ENCODE results near the gene PPT2. TPM values are rescaled to one million over a fixed set of nuclear protein-coding genes. Genes with fewer than 3 reads are reported as not detected.
A peak's percentile ranks its signal among the peaks of the same experiment; 100 is the strongest.
"Not testable (repeated sequence)": the region's sequence is repeated elsewhere in the genome, so short reads cannot be mapped to it uniquely, and the experiment has no call there.

Gene PPT2
- total RNA-seq, 1 donor from 2014 or later, result 15.6 TPM

GRCh38 chr6:32187725-32188380 lies 33.9 kb downstream of the PPT2 start:
- not testable (repeated sequence) for DNase-seq (ENCODE audit: low spot score); ATAC-seq

DNA sequence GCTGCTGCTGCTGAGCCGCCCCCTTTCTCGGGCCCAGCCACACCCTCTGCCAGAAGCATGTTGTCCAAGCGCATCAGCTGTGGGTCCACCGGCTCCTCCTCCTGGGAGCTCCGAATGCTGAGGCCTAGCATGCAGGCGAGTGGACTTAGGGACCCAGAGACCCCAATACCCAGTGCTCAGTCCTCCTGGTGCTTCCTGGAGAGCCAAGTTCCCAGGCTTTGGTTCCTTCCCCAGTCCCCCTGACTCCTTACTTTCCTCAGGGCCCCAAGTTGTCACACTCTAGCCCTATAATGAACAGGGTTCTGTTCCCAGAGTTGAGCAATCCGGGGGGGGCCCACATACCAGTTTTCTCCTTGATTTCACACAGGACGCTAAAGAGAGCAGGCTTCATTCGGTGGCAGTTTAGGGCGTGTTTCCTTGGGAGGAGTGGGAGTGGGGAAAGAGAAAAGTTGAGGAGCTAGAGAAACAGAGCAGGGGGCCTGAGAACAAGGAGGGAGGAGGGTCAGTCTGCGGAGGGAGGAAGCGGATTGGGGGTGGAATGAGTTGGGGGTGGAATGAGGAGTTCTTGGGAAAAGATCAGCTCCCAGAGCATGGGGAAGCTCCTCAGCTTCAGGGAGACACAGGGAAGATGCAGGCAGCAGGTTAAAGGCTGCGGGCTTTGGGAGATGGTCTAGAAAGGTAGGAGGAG lies 34.6 kb downstream of the PPT2 start:
- DNase-seq (ENCODE audit: low spot score) (no peak), ATAC-seq (no peak)

DNA sequence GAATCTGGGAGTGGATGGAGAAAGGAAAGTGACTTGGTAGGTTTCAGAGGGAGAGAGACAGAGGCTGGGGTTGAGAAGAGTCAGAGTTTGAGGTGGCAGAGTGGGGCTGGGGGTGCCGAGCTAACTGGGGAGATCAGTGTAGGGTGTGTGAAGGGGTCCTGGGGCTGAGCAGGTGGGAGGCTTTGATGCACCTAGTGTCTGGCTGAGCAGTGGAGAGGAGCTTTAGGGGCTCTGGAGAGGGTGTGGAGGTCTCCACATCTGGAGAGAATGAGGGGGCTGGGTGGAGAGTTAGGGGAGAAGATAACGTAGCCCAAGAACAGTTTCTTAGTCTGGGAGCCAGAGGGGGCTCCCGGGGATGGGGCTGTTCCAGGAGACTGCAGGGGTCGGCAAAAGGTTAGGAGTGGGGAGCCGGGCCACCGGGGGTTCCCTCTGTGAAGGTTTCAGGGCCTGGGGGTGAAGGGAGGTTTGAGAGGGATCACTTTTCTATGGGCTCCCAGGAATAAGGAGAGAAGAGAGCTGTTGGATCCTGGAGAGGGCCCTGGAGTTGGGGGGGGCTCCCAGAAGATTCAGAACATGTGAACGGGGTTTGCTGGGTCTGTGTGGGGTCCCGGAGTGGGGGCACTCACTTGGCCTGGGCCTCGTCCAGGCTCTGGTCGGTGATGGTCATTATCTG lies 35.3 kb downstream of the PPT2 start:
- DNase-seq (ENCODE audit: low spot score) (no peak), ATAC-seq (no peak)

DNA sequence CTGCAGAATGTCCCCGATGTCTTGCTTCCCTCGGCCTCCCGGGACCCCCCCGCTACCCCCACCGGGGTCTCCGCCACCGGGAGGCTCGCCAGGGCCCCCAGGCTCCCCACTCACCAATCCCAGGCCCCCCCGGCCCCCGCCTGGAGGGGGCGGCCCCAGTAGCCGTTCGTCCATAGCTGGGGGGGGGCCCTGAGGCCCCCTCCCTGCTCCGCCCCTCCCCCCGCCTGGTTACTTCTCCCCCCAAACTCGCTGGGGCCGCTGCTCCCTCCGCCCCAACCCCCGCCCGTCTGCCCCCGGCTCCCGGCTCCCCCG lies 35.8 kb downstream of the PPT2 start:
- DNase-seq (ENCODE audit: low spot score), result no peak
- ATAC-seq, result peak; percentile 4

DNA sequence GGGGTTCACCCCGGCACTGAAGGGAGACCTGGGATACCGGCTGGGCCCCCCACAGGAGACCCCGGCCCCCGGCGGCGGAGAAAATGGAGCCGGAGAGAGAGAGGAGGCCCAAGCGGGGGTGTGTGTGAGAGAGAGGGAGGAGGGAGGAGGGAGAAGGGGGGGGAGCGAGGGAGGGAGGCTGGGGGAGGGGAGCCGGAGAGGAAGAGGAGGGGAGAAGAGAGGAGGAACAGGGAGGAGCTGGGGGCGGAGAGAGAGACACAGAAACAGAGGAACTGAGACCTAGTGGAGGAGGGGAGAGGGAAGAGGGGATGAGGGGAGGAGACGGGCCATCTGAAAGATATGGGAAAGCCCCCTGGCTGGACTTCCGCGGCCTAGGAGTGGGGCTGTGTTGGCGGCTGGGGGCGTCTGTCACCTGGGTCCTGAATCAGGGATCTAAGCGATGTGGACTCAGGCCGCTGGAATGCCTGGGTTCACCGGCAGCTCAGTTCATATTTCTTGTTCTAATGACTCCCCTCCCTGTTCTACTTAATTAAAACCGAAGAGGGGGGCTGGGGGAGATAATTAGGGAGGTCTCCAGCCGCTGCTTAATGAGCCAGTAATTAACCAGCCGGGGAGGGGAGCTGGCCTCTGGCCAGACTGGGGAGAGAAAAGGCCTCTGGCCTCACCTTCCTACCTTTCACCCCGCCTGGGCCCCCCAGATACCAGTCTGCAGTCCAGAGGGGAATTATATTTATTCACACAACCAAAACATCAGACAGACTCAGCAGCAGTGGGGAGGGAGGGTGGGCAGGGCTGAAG lies 36.3 kb downstream of the PPT2 start, which contains the start of gene PBX2:
PBX2 (minus strand) TSS at position 149 of the 798 bp plus-strand sequence. CDS start 287 bp downstream, outside the sequence.
- DNase-seq (ENCODE audit: low spot score) (peak; percentile 90), ATAC-seq (peak; percentile 90)

- no peak for DNase-seq (ENCODE audit: low spot score)
- no peak for ATAC-seq
Observed at GRCh38 chr6:32190911-32191677, 37.2 kb downstream of the PPT2 start.

DNA sequence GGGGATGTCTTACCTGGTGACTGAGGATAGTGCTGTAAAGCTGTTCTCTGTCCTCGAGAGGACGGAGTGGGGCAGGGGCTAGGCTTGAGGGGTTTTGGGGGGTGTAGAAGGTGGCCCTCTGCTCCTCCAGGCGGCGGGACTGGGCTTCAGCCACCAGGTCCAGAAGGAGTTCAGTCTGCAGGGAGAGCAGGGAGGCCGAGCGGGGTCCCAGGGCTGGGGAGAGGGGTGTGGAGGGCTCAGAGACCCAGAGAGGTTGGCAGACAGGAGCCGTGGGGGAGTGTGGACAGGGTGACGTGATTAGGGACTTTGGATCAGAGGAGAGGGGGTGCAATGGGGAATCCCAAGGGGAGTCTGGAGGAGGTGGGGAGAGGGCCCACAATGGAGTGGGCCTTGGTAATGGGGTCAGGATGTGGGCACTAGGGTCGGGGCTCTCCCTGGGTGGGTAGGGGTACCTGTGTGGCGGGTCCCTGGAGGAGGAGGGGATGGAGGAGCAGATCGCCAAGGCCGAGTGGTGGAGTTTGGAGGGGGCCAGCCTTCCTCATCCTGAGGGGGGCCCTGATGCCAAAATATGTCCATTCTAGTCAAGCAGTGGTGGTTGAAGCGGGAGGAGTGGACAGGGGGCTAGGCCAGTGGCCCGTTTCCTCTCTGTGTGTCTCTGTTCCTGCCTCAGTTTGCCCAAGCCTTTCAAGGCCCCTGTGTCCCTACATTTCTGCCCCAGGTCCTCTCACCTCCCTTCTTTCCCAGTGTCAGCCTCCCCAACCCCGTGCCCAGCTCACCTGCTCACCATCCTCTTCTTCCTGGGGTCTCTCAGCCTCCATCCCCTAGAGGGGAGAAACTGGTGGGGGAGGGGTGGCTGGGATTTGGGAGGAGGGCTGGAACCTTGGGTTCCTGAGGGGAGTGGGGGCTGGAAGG lies 38.0 kb downstream of the PPT2 start:
- ATAC-seq, result no peak
- DNase-seq (ENCODE audit: low spot score), result no peak

DNA sequence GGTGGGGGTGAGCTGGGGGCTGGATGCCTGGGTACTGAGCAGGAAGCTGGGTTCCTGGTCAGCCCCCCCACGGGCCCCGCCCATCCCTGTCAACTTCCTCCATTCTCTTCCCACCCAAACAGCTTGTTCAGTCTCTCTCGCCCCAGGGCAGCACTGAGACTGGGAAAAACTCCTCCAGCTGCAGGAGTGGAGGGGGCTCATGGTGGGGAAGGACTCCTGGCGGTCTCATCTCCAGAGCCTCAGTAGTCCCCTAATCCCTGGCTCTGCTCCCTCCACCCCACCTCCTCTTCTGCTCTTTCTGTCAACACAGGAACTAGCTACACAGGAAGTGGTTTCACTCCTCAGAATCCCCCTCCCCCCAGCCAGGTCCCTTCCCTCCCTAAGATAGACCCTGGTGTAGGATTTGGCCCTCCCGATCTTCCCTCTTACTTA lies 38.7 kb downstream of the PPT2 start, which contains the start of gene GPSM3:
GPSM3 (minus strand) TSS at position 36 of the 432 bp plus-strand sequence. CDS start 130 bp downstream, outside the sequence.
- ATAC-seq, result no peak
- peak; percentile 63 for DNase-seq (ENCODE audit: low spot score)

GRCh38 chr6:32193096-32193495 lies 39.2 kb downstream of the PPT2 start:
- not testable (repeated sequence) for ATAC-seq; DNase-seq (ENCODE audit: low spot score)

DNA sequence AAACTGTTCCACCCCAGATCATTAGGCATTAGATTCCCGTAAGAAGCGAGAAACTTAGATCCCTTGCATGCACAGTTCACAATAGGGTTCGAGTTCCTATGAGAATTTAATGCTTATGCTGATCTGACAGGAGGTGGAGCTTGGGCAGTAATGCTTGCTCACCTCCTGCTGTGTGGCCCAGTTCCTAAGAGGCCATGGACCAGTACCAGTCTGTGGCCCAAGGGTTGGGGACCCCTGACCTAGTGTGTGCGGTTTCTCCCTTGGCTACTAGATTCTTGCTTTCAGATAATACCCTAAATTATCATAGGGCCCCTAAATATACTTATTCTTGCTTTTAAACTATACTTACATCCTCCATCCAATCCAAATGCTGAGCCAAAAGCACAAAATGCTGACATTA lies 40.4 kb downstream of the PPT2 start:
- ATAC-seq (no peak), DNase-seq (ENCODE audit: low spot score) (no peak)

DNA sequence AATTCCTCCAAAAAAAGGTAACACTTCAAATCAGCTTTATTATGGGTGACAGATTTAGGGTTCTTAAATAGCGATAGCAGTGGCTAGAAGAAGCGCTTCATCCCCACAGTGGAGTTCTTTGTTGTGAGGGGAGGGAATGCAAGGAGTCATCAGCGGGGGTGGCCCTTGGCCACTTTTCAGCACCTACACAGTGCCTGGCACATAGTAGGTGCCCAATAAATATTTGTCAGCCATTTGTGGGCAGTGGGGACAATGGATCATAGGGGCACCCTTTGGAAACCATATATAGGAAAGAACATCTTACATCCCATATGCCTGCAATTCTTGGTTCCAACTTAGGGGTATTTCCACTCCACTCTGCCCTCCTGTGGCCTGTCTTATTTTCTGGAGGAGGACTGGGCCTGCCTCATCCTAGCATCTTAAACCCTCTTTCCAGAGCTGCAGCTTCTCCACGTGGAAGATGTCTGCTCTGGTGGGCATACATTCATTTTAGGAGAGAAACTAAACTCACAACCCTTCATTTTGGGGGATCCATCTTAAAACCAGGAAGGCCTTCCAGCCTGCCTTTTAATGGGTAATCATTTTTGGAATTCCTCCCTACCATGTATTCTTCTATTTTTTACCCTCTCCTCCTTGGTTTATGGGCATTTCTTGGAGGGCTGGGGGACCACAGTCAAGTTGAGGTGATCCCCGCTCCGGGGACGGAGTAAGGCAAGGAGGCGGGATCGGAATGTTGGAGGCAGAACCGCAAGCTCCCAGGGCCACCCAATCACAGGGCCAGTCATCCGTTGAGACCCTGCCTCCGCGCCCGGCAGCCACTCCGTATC lies 41.1 kb downstream of the PPT2 start:
- no peak for ATAC-seq
- no peak for DNase-seq (ENCODE audit: low spot score)

DNA sequence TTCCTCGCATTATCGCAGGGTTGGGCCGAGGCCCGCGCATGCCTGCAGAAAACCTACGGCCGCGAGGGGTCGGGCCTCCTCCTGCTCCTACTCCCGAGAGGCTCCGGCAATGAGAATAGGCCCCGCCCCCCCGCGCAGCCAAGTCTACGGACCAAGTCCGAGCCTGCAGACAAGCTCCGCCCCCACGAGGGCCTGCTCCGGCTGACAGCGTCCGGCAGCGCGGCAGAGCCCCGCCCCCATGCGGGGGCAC lies 41.6 kb downstream of the PPT2 start:
- peak; percentile 89 for ATAC-seq
- DNase-seq (ENCODE audit: low spot score), result peak; percentile 100

GRCh38 chr6:32195902-32196681 lies 42.2 kb downstream of the PPT2 start:
- ATAC-seq, result peak; percentile 7
- peak; percentile 82 for DNase-seq (ENCODE audit: low spot score)

- DNase-seq (ENCODE audit: low spot score), result no peak
- no peak for ATAC-seq
Observed at GRCh38 chr6:32196682-32197616, 43.0 kb downstream of the PPT2 start.

- ATAC-seq, result no peak
- DNase-seq (ENCODE audit: low spot score), result no peak
Observed at GRCh38 chr6:32198345-32198696, 44.4 kb downstream of the PPT2 start.

DNA sequence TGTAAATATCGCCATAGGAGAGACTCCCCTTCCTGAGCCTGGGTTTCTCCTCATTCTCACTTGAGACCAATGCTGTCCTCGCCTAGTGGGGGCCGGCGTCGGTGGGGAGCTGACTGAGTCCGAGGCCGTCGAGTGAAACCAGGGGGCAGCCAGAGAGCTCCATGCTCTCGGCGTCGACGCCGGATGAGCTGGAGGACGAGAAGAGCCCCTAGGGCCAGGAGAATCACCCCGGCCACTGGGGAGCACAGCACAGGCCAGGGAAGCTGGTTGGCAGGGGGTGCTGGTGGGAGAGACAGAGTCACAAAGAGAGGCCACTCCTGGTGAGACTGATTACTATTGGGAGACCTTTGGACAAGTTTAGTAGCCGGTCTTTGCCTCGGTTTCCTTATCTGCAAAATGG lies 44.9 kb downstream of the PPT2 start:
- no peak for DNase-seq (ENCODE audit: low spot score)
- ATAC-seq, result no peak

Data from left lobe of liver (tissue), 2 donors.